SK-N-SH (cell line): ENCODE measurements around the gene CCDC57.

Experiments used
- CTCF ChIP-seq: fragments of 200-600 bp; sonication (generic); IDR thresholded peaks from 2 replicates; pipeline ENCODE4 v1.6.1; 2017; ENCODE audit warnings: antibody characterized with exemption, mild to moderate bottlenecking, moderate library complexity
- EP300 ChIP-seq, 2 experiments: IDR thresholded peaks; 2 replicates each; pipeline versions ENCODE4 v1.4.0 to v1.6.1; 2012; ENCODE audit warnings: borderline replicate concordance in 1 of 2, low read depth in 1 of 2, low read length in 1 of 2
- EZH2phosphoT487 ChIP-seq: fragments of 200-600 bp; sonication (generic); IDR thresholded peaks from 2 replicates; pipeline ENCODE4 v1.6.1; 2017; ENCODE audit warnings: low read depth, mixed run types, mild to moderate bottlenecking, antibody characterized with exemption, moderate library complexity, borderline replicate concordance
- NRF1 ChIP-seq: IDR thresholded peaks from 2 replicates; pipeline ENCODE4 v1.6.1; 2012; ENCODE audit warnings: low read depth, mild to moderate bottlenecking, low read length
- POLR2AphosphoS5 ChIP-seq: IDR thresholded peaks from 2 replicates; pipeline ENCODE4 v1.6.1; 2012; ENCODE audit warnings: low read depth, low read length
- REST ChIP-seq: IDR thresholded peaks from 2 replicates; pipeline ENCODE4 v1.6.1; 2012; ENCODE audit warnings: mild to moderate bottlenecking, low read depth, low read length, moderate library complexity
- TAF1 ChIP-seq: IDR thresholded peaks from 2 replicates; pipeline ENCODE4 v1.6.1; 2012; ENCODE audit warnings: low read depth, mild to moderate bottlenecking, low read length, moderate library complexity, borderline replicate concordance
- ZBTB33 ChIP-seq: IDR thresholded peaks from 2 replicates; pipeline ENCODE4 v1.4.0; 2012; ENCODE audit warnings: low read depth, borderline replicate concordance

- TF ChIP-seq CTCF = no peak
- TF ChIP-seq REST = no peak
- TF ChIP-seq POLR2AphosphoS5 = no peak
- no peak for TF ChIP-seq NRF1
- no peak for TF ChIP-seq TAF1
- TF ChIP-seq EZH2phosphoT487 = no peak
- no peak for TF ChIP-seq EP300 (IDR thresholded peaks at IDR 0.05; ENCODE audit: borderline replicate concordance in 1 of 2, low read depth in 1 of 2, low read length in 1 of 2)
- no peak for TF ChIP-seq ZBTB33
These were observed 49.7 kb upstream of the CCDC57 start for GRCh38 chr17:82262344-82262743.
